ENCODE measurements around the gene RENBP. TPM values are rescaled to one million over a fixed set of nuclear protein-coding genes. Genes with fewer than 3 reads are reported as not detected.

RENBP gene
- total RNA-seq, 1 donor: 4.3 TPM

DNA sequence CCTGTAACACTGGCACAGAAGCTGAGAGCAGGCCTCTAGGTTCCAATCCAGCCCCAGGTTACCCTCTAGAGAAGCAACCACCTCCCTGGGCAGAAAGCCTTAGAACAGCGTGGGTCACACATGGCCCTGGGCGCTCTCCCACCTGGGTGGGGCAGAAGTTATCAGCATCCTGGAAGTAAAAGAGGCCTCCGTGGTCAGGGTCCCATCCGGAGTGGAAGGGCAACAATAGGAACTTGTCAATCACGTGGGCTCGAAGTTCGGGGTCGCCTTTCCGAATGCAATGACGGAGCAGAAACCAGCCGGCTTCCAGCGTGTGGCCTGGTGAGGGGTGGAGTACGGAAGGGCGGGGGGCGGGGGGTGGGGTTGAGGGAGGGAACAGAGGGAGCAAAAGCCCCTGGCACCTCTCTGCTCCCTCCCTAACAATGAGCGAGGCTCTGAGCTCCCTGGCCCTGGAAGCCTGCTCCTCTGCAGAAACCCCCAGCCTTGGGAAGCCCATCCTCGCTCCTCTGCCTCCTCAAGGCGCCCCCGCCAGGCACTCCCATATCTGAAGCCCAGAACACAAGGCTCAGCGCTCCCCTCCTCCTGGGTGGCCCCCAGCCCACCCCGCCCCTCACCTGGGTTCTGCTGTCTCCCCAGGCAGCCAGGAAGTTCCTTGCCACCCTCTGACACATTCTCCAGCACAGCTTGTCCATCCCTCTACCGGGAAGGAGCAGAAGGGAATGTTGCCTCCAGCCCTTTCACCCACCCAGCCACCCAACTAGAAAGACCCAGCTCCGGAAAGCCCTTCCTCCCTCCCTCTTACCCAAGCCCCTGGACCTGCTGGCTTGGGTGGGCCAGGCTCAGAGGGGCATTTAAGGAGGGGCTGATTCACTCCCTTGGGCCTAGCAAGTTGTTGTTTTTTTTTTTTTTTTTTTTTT lies 2.8 kb downstream of the RENBP start:
- TF ChIP-seq, protein P1, sequence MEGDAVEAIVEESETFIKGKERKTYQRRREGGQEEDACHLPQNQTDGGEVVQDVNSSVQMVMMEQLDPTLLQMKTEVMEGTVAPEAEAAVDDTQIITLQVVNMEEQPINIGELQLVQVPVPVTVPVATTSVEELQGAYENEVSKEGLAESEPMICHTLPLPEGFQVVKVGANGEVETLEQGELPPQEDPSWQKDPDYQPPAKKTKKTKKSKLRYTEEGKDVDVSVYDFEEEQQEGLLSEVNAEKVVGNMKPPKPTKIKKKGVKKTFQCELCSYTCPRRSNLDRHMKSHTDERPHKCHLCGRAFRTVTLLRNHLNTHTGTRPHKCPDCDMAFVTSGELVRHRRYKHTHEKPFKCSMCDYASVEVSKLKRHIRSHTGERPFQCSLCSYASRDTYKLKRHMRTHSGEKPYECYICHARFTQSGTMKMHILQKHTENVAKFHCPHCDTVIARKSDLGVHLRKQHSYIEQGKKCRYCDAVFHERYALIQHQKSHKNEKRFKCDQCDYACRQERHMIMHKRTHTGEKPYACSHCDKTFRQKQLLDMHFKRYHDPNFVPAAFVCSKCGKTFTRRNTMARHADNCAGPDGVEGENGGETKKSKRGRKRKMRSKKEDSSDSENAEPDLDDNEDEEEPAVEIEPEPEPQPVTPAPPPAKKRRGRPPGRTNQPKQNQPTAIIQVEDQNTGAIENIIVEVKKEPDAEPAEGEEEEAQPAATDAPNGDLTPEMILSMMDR (IDR thresholded peaks at IDR 0.05; ENCODE audit: insufficient read depth, low read depth, low read length): no peak
- no peak for DNase-seq (ENCODE audit: low read depth)
- H3K4me3 ChIP-seq (ENCODE audit: low read depth, low read length): no peak overlapping the region

DNA sequence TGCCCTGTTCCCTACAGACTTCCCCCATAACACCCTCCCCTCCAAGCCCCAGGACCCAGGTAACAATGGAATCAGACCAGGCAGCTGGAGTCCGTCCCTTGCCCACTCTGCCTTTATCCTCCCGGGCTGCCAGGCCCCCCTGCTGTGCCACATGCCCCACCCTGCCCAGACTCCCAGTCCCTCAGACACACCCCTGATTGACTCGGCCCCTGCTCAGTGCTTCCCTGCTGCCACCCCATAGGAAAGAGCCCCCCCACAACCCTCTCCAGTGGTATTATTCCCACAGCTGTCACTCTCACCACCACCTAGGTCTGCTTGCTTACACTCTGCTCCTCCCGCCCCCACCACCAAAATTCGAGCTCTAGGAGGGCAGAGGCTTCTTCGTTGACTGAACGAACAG lies 4.9 kb downstream of the RENBP start:
- DNase-seq (ENCODE audit: low read depth): no peak

GRCh38 chrX:153938226-153938786 lies 6.1 kb downstream of the RENBP start:
- no peak for DNase-seq (ENCODE audit: low read depth)
- no peak overlapping the region for H3K4me3 ChIP-seq (ENCODE audit: low read depth, low read length)
- TF ChIP-seq, protein P1 (IDR thresholded peaks at IDR 0.05; ENCODE audit: insufficient read depth, low read depth, low read length): no peak

More for the DNA sequence above, 4.9 kb downstream of the RENBP start:
- no peak overlapping the region for H3K4me3 ChIP-seq (ENCODE audit: low read depth, low read length)
- TF ChIP-seq, protein P1 (IDR thresholded peaks at IDR 0.05; ENCODE audit: insufficient read depth, low read depth, low read length): no peak

- no peak overlapping the region for H3K4me3 ChIP-seq (ENCODE audit: low read depth, low read length)
- no peak for DNase-seq (ENCODE audit: low read depth)
- TF ChIP-seq, protein P1 (IDR thresholded peaks at IDR 0.05; ENCODE audit: insufficient read depth, low read depth, low read length): no peak
Measured at GRCh38 chrX:153937056-153937455, 7.4 kb downstream of the RENBP start.

GRCh38 chrX:153935326-153935851 lies 9.1 kb downstream of the RENBP start:
- TF ChIP-seq, protein P1 (IDR thresholded peaks at IDR 0.05; ENCODE audit: insufficient read depth, low read depth, low read length): no peak
- peak overlapping the region; percentile 45 for H3K4me3 ChIP-seq (ENCODE audit: low read depth, low read length)
- DNase-seq (ENCODE audit: low read depth): no peak

- peak; percentile 60 for DNase-seq (ENCODE audit: low read depth)
- H3K4me3 ChIP-seq (ENCODE audit: low read depth, low read length): peak within 1 kb of the TSS; percentile 70
- TF ChIP-seq, protein P1 (IDR thresholded peaks at IDR 0.05; ENCODE audit: insufficient read depth, low read depth, low read length): no peak
Measured at GRCh38 chrX:153934762-153935325, 9.6 kb downstream of the RENBP start, which contains the start of gene NAA10. Gene NAA10 (minus strand): TSS chrX:153935037. CDS start chrX:153934904, 133 bp downstream.

Measured in fibroblast of villous mesenchyme (primary cell).